Measurements from ENCODE around the gene PHYHD1.

- TF ChIP-seq CTCF (IDR thresholded peaks at IDR 0.05) (no peak), POLR2AphosphoS5 (IDR thresholded peaks at IDR 0.05; ENCODE audit: low read depth, low read length) (no peak), REST (IDR thresholded peaks at IDR 0.05; ENCODE audit: insufficient read depth in 1 of 2, low read depth in 2 of 2, low read length in 1 of 2) (no peak), SIN3A (IDR thresholded peaks at IDR 0.05; ENCODE audit: borderline replicate concordance, insufficient read depth, low read depth, low read length) (no peak)
Measured at GRCh38 chr9:128969491-128969890, 48.7 kb downstream of the PHYHD1 start.
